SU-DHL-6 (cell line): ENCODE measurements around the gene IFI6.

Source experiments
- CTCF ChIP-seq: fragments of 200-600 bp; sonication (generic); IDR thresholded peaks from one replicate; pipeline ENCODE4 v1.5.1; 2017; ENCODE audit warnings: antibody characterized with exemption, mild to moderate bottlenecking, low read length, moderate library complexity; ENCODE audit not compliant: insufficient read depth, poor library complexity, severe bottlenecking
- EZH2phosphoT487 ChIP-seq: fragments of 200-600 bp; sonication (generic), shearing (Covaris generic); conservative IDR thresholded peaks from 2 replicates; pipeline ENCODE4 v1.6.1; 2018; ENCODE audit warnings: mild to moderate bottlenecking, antibody characterized with exemption, low read length, moderate library complexity, mixed read lengths

- TF ChIP-seq CTCF, result no peak
- TF ChIP-seq EZH2phosphoT487, result no peak
These were observed 15.9 kb upstream of the IFI6 start for GRCh38 chr1:27687906-27688305.
